HG02884 (cell line): ENCODE results near the gene TSKS.
"Not testable (repeated sequence)": the region's sequence is repeated elsewhere in the genome, so short reads cannot be mapped to it uniquely, and the experiment has no call there.

Experiments
- ATAC-seq: cut with Tn5 transposase; IDR thresholded peaks from one replicate; pipeline ENCODE4 v1.9.1; 2021; ENCODE audit warnings: mild to moderate bottlenecking, moderate library complexity; ENCODE audit not compliant: unreplicated experiment

TSKS gene

DNA sequence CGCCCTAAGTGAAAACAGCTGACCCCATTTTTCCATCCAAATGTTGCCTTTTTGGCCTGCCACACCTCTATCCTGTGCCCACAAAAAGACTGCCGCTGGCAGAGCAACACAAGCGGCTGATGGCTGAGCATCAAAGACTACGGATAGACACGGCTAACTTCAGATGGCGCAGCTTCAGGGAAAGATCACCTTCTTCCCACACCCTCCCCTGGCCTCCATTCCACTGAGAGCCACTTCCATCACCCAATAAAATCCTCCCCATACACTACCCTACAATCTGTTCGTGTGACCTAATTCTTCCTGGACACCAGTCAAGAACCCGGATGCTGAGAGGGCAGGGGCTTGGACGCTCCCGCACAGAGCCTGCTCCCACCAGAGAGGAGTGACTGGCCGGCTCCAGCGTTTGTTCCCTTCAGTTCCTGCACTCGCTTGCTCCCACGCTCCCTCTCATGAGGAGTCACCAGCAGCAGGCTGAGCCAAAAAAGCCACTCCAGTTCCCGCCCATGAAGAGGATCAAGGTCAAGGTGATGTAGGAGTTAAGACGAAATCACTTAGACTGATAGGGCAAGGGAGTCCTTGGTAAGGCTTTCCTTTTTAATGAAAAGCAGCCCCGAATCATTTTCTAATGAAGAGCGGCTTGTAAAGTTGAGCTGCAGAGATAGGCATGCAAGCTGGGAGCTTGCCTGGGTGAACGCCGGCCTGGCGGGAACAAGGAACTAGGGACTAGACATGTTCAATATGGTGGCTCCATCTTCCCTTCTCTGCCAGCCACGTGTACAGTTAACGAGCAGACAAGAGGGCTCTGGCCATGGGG is 35.7 kb downstream of the TSKS start:
- no peak for ATAC-seq

- not testable (repeated sequence) for ATAC-seq
Measured at GRCh38 chr19:49719420-49719819, 43.7 kb downstream of the TSKS start.

DNA sequence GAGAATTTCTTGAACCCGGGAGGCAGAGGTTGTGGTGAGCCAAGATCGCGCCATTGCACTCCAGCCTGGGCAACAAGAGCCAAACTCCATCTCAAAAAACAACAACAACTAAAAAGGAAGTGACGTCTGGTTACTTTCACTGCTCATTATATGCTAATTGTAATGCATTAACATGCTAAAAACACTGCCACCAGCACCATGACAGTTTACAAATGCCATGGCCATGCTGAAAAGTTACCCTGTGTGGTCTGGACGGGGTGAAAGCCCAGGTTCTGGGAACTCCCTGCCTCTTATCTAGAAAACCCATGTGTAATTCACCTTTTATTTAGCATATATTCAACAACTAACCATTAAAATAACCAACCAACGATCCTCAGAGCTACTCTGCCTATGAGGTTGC is 44.1 kb downstream of the TSKS start:
- no peak for ATAC-seq

DNA sequence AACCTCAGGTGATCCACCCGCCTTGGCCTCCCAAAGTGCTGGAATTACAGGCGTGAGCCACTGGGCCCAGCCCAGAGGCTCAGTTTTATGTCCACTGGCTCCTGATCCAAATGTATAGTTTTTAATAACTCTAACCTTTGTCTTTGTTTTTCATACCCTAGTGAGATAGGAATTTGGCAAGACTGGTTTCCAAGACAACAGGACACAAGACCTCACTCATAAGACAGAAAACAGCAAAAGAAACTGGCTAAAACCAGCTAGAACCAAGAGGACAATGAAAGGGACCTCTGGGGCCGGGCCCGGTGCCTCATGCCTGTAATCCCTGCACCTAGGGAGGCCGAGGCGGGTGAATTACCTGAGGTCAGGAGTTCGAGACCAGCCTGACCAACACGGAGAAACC is 44.6 kb downstream of the TSKS start:
- ATAC-seq: no peak

GRCh38 chr19:49716154-49716553 is 47.0 kb downstream of the TSKS start:
- no peak for ATAC-seq

GRCh38 chr19:49713236-49713845 is 49.8 kb downstream of the TSKS start:
- ATAC-seq: no peak

GRCh38 chr19:49712397-49712859 is 50.7 kb downstream of the TSKS start:
- ATAC-seq: no peak

DNA sequence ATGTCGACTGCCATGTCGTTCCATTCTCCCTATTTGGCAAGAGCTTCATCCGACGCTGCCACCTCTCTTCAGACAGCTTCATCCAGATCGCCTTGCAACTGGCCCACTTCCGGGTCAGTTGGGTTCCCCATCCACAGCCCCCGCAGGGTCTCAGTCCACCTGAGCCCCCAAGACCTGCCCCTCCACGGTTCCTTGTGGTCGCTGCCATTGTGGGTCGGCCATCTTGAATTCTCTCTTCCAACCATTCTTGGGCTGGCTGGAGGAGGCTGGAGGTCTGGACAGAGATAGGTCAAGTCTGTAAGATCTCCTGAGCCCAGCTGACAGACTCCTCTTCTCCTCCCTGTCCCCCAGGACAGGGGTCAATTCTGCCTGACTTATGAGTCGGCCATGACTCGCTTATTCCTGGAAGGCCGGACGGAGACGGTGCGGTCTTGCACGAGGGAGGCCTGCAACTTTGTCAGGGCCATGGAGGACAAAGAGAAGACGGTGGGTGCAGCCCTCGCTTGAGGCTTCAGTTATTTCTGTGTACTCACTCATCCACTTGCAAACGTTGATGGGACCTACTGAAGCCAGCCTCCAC is 52.6 kb downstream of the TSKS start:
- no peak for ATAC-seq

GRCh38 chr19:49705919-49706318 is 57.2 kb downstream of the TSKS start:
- ATAC-seq: no peak

DNA sequence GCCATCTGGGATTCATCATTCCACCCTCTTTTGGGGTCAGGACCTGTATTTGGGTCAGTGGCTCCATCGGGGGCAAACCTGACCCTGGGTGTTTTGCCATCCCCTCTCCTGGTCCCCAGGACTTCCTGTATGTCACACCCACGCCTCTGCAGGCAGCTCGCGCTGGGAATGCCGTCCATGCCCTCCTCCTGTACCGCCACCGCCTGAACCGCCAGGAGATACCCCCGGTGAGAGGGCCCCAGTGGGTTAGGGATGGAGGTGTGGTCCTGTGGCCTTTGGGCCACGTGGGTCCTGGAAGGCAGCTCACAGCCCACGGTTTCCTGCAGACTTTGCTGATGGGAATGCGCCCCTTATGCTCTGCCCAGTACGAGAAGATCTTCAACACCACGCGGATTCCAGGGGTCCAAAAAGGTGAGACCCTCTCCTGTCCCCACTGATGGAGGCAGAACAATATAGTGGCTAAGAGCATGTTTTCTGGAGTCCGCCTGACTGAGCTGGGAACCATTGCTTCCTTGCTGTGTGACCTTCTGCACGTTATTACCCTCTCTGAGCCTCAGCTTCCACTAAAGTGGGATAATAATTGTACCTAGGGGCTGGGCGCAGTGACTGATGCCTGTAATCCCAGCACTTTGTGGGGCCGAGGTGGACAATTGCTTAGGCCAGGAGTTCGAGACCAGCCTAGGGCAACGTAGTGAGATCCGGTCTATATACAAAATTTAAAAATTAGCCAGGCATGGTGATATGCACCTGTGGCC is 58.0 kb downstream of the TSKS start:
- no peak for ATAC-seq

DNA sequence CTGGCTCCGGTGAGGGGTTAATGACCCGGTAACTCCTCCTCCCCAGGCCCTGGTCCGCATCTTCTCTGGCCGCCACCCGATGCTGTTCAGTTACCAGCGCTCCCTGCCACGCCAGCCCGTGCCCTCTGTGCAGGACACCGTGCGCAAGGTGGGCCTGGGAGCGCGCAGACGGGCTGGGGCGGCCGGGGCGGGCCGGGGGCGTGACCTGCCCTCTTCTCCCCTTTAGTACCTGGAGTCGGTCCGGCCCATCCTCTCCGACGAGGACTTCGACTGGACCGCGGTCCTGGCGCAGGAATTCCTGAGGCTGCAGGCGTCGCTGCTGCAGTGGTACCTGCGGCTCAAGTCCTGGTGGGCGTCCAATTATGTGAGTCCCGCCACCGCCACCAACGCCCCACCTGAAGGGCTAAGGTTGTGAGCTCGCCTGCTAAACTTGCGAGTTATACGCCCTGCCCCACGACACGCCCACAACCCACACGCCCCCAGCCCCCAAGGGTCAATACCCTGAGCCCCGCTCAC is 61.8 kb downstream of the TSKS start:
- ATAC-seq: no peak

DNA sequence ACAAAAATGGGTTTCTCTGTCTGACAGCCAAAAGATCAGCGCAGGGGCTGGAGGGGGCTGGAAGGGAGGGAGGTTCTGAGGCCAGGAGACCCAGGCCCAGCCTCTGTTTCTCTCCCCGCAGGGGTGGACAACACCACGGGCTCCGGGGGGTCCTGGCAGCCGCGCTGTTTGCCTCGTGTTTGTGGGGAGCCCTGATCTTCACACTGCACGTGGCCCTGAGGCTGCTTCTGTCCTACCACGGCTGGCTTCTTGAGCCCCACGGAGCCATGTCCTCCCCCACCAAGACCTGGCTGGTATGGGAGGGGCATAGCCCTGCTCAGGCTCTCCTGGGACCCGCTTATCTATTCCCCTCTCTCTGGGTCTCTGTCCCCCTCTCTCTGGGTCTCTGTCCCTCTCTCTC is 62.5 kb downstream of the TSKS start:
- no peak for ATAC-seq

- no peak for ATAC-seq
Measured at GRCh38 chr19:49699364-49699763, 63.7 kb downstream of the TSKS start.

DNA sequence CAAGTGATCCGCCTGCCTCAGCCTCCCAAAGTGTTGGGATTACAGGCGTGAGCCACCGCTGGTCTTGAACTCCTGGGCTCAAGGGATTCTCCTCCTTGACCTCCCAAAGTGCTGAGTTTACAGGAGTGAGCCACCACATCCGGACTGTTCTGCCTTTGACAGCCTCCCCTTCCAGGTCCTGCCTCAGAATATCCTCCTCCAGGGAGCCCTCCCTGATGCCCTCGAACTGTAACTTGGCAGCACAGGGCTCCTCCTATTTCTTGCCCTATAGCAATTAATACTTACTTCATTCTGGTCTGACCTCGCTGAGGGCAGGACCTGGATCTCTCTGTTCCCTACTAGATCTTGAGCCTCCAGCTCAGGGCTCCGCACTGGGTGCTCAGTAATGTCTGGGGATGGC is 66.2 kb downstream of the TSKS start:
- ATAC-seq: no peak

DNA sequence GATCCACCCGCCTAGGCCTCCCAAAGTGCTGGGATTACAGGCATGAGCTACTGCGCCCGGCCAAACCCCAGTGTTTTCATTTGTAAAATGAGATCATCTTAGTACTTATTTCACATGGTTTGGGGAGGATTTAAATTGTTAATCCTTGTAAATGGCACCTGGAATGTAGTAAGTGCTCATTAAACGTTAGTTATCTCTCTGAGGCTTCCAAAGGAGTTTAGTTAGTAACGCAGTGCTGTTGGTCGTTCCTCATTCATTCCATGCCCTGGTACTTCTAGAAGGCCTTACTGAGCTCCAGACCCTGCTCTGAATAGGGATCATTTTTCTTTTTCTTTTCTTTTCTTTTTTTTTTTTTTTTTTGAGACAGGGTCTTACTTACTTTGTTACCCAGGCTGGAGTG is 67.0 kb downstream of the TSKS start:
- ATAC-seq: no peak

DNA sequence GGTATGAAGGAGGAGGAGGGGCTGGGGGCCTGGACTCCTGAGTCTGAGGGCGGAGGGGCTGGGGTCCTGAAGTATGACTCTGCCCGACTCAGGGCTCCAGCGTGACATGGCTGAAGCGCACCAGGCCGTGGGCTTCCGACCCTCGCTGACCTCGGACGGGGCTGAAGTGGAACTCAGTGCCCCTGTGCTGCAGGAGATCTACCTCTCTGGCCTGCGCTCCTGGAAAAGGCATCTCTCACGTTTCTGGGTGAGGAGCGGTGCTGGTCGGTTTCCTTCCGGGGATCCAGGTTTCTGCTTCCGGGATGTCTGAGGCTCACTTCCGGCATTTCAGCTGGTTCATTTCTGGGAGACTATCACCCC is 71.0 kb downstream of the TSKS start:
- no peak for ATAC-seq

DNA sequence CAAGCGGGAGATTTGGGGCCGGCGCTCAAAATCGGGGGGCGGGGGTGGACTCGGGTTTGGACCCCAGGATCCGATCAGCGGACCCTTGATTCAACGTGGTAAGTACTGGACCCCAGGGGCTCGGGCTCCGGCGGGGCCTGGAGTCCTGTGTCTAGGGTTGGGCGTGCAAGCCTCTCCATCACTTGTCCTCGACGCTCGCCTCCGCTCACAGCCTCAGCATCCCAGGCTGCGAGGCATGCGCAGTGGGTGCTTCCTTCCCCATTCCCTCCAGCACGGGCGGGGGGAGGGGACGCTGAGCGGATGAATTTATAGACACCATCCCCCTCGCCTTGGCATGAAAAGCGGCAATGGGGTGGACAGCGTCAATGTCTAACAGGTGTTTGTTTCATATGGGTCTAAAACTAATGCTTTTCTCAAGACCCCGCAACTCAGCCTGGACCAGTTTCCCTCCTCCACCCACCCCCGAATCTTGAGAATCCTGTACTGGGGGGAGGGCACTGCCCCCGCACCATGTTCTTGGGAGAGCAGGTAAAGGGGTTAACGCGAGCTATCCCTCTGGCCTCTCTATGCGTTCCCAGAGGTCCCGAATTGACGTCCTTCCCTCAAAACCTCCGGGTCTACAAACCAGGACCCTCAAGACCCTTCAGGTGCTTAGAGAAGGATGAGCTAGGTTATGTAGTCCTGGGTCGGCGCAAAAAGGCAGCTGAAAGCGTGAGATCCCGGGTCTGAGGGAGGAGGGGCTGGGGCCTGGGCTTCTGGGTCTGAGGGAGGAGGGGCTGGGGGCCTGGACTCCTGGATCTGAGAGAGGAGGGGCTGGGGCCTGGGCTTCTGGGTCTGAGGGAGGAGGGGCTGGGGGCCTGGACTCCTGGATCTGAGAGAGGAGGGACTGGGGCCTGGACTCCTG is 71.6 kb downstream of the TSKS start:
- no peak for ATAC-seq

DNA sequence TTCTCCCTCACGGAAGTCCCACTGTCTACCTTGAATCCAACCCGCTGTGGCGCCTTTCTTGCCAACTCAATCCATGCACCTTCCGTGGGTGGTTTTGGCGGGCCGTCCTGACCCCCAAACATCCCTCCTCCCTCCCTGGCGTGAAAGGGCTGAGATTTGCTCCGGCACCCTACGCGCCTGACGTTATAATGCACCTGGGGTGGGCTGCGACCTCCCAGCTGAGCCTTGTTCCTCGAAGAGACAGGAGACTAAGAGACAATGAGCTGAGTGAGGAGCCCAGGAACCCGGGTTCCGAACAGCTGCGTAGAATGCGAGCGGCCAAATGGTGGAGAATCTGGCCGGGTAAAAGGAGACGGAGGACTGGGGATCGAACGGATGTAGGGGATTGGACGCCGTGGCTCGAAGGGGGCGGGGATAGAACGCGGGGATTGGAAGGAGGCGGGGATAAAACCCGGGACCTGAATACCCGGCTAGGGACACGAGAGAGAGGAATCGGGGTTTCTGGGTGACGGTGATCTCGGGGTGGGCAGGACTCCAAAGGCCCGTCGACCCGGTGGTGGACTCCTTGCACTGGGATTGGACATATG is 72.4 kb downstream of the TSKS start, which contains the start of gene CPT1C:
TSS of gene CPT1C (plus strand) at position 461 of the 587 bp plus-strand sequence. CDS start 1,137 bp downstream, outside the sequence.
- no peak for ATAC-seq

DNA sequence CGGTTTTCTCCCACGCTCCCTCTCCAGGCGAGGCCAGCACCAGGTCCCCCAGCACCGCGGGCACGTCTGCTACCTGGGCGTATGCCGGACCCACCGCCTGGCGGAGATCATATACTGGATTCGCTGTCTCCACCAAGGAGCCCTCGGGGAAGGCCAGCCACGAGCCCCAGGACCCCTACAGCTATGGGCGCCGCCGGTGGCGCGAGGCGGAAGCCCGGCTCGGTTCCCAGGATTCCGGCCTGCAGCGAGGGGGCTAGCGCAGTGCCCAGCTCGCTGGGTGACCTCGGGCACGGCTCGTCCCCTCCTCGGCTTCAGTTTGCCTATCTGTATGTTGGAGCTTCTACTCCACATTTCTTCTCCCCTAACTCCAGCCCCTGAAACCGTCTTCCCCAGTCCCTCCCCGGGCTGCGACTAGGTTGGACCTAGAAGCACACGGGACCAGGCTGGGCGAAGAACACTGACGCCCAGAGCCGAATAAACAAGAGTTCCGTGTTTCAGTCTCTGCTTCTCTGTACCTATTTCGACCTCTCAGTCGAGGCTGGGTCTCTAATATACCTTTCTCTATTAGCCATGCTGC is 72.9 kb downstream of the TSKS start:
- no peak for ATAC-seq
